ENCODE measurements around the gene EEPD1.

Gene EEPD1

GRCh38 chr7:36201122-36201723 is 48.2 kb downstream of the EEPD1 start:
- no peak for DNase-seq (ENCODE audit: low read depth)
- no peak overlapping the region for H3K9ac ChIP-seq (ENCODE audit: low read length)
- no peak overlapping the region for H3K4me3 ChIP-seq (ENCODE audit: low read length)
- no peaks in the 10 kb centered on the region for H3K36me3 ChIP-seq (ENCODE audit: control insufficient read depth, insufficient read depth, low read length, severe bottlenecking)
- no peaks in the 10 kb centered on the region for H3K4me1 ChIP-seq (ENCODE audit: control insufficient read depth, insufficient read depth, low read length)
- H3K27me3 ChIP-seq (replicated peaks; ENCODE audit: control insufficient read depth, insufficient read depth, low read length) = no peaks in the 10 kb centered on the region
- no peaks in the 10 kb centered on the region for H3K9me3 ChIP-seq (ENCODE audit: control insufficient read depth, low read length)

GRCh38 chr7:36202398-36202797 is 49.3 kb downstream of the EEPD1 start:
- H3K9ac ChIP-seq (ENCODE audit: low read length) = no peak overlapping the region
- H3K4me3 ChIP-seq (ENCODE audit: low read length) = no peak overlapping the region
- no peaks in the 10 kb centered on the region for H3K36me3 ChIP-seq (ENCODE audit: control insufficient read depth, insufficient read depth, low read length, severe bottlenecking)
- DNase-seq (ENCODE audit: low read depth) = no peak
- peaks cover 4% of the 10 kb centered on the region for H3K4me1 ChIP-seq (ENCODE audit: control insufficient read depth, insufficient read depth, low read length)
- no peaks in the 10 kb centered on the region for H3K9me3 ChIP-seq (ENCODE audit: control insufficient read depth, low read length)
- no peaks in the 10 kb centered on the region for H3K27me3 ChIP-seq (replicated peaks; ENCODE audit: control insufficient read depth, insufficient read depth, low read length)

- Histone ChIP-seq H3K4me1 (ENCODE audit: control insufficient read depth, insufficient read depth, low read length) (peaks cover 13% of the 10 kb centered on the region), H3K9ac (ENCODE audit: low read length) (no peak overlapping the region), H3K9me3 (ENCODE audit: control insufficient read depth, low read length) (no peaks in the 10 kb centered on the region), H3K36me3 (ENCODE audit: control insufficient read depth, insufficient read depth, low read length, severe bottlenecking) (no peaks in the 10 kb centered on the region), H3K4me3 (ENCODE audit: low read length) (no peak overlapping the region), H3K27me3 (replicated peaks; ENCODE audit: control insufficient read depth, insufficient read depth, low read length) (no peaks in the 10 kb centered on the region)
- no peak for DNase-seq (ENCODE audit: low read depth)
Observed at GRCh38 chr7:36203071-36203790, 50.2 kb downstream of the EEPD1 start.

GRCh38 chr7:36204044-36204663 is 51.1 kb downstream of the EEPD1 start:
- no peak for DNase-seq (ENCODE audit: low read depth)
- Histone ChIP-seq H3K36me3 (ENCODE audit: control insufficient read depth, insufficient read depth, low read length, severe bottlenecking) (no peaks in the 10 kb centered on the region), H3K4me1 (ENCODE audit: control insufficient read depth, insufficient read depth, low read length) (peaks cover 21% of the 10 kb centered on the region)

GRCh38 chr7:36204929-36205635 is 52.0 kb downstream of the EEPD1 start:
- Histone ChIP-seq H3K27me3 (replicated peaks; ENCODE audit: control insufficient read depth, insufficient read depth, low read length) (no peaks in the 10 kb centered on the region), H3K4me1 (ENCODE audit: control insufficient read depth, insufficient read depth, low read length) (peaks cover 30% of the 10 kb centered on the region)

More at GRCh38 chr7:36204044-36204663, 51.1 kb downstream of the EEPD1 start:
- H3K9me3 ChIP-seq (ENCODE audit: control insufficient read depth, low read length) = no peaks in the 10 kb centered on the region
- no peak overlapping the region for H3K4me3 ChIP-seq (ENCODE audit: low read length)
- H3K9ac ChIP-seq (ENCODE audit: low read length) = no peak overlapping the region
- H3K27me3 ChIP-seq (replicated peaks; ENCODE audit: control insufficient read depth, insufficient read depth, low read length) = no peaks in the 10 kb centered on the region

GRCh38 chr7:36205803-36206202 is 52.7 kb downstream of the EEPD1 start:
- Histone ChIP-seq H3K36me3 (ENCODE audit: control insufficient read depth, insufficient read depth, low read length, severe bottlenecking) (no peaks in the 10 kb centered on the region), H3K4me3 (ENCODE audit: low read length) (no peak overlapping the region), H3K9me3 (ENCODE audit: control insufficient read depth, low read length) (no peaks in the 10 kb centered on the region), H3K27me3 (replicated peaks; ENCODE audit: control insufficient read depth, insufficient read depth, low read length) (no peaks in the 10 kb centered on the region), H3K4me1 (ENCODE audit: control insufficient read depth, insufficient read depth, low read length) (peaks cover 36% of the 10 kb centered on the region), H3K9ac (ENCODE audit: low read length) (no peak overlapping the region)
- DNase-seq (ENCODE audit: low read depth) = no peak

More at GRCh38 chr7:36204929-36205635, 52.0 kb downstream of the EEPD1 start:
- no peak for DNase-seq (ENCODE audit: low read depth)
- H3K36me3 ChIP-seq (ENCODE audit: control insufficient read depth, insufficient read depth, low read length, severe bottlenecking) = no peaks in the 10 kb centered on the region
- H3K9me3 ChIP-seq (ENCODE audit: control insufficient read depth, low read length) = no peaks in the 10 kb centered on the region
- H3K9ac ChIP-seq (ENCODE audit: low read length) = no peak overlapping the region
- no peak overlapping the region for H3K4me3 ChIP-seq (ENCODE audit: low read length)

GRCh38 chr7:36207451-36208291 is 54.6 kb downstream of the EEPD1 start:
- H3K36me3 ChIP-seq (ENCODE audit: control insufficient read depth, insufficient read depth, low read length, severe bottlenecking) = no peaks in the 10 kb centered on the region
- no peaks in the 10 kb centered on the region for H3K27me3 ChIP-seq (replicated peaks; ENCODE audit: control insufficient read depth, insufficient read depth, low read length)
- H3K4me1 ChIP-seq (ENCODE audit: control insufficient read depth, insufficient read depth, low read length) = peaks cover 41% of the 10 kb centered on the region
- DNase-seq (ENCODE audit: low read depth) = peak; percentile 63
- no peak overlapping the region for H3K4me3 ChIP-seq (ENCODE audit: low read length)
- H3K9ac ChIP-seq (ENCODE audit: low read length) = no peak overlapping the region
- no peaks in the 10 kb centered on the region for H3K9me3 ChIP-seq (ENCODE audit: control insufficient read depth, low read length)

GRCh38 chr7:36208426-36208825 is 55.4 kb downstream of the EEPD1 start:
- Histone ChIP-seq H3K36me3 (ENCODE audit: control insufficient read depth, insufficient read depth, low read length, severe bottlenecking) (no peaks in the 10 kb centered on the region), H3K4me3 (ENCODE audit: low read length) (no peak overlapping the region), H3K9ac (ENCODE audit: low read length) (no peak overlapping the region), H3K9me3 (ENCODE audit: control insufficient read depth, low read length) (no peaks in the 10 kb centered on the region), H3K27me3 (replicated peaks; ENCODE audit: control insufficient read depth, insufficient read depth, low read length) (no peaks in the 10 kb centered on the region), H3K4me1 (ENCODE audit: control insufficient read depth, insufficient read depth, low read length) (peaks cover 41% of the 10 kb centered on the region)
- DNase-seq (ENCODE audit: low read depth) = no peak

GRCh38 chr7:36208997-36209813 is 56.2 kb downstream of the EEPD1 start:
- Histone ChIP-seq H3K36me3 (ENCODE audit: control insufficient read depth, insufficient read depth, low read length, severe bottlenecking) (no peaks in the 10 kb centered on the region), H3K4me1 (ENCODE audit: control insufficient read depth, insufficient read depth, low read length) (peaks cover 41% of the 10 kb centered on the region), H3K27me3 (replicated peaks; ENCODE audit: control insufficient read depth, insufficient read depth, low read length) (no peaks in the 10 kb centered on the region), H3K9me3 (ENCODE audit: control insufficient read depth, low read length) (no peaks in the 10 kb centered on the region), H3K9ac (ENCODE audit: low read length) (no peak overlapping the region), H3K4me3 (ENCODE audit: low read length) (no peak overlapping the region)
- DNase-seq (ENCODE audit: low read depth) = peak; percentile 38

GRCh38 chr7:36209814-36210183 is 56.7 kb downstream of the EEPD1 start:
- H3K9me3 ChIP-seq (ENCODE audit: control insufficient read depth, low read length) = no peaks in the 10 kb centered on the region
- H3K36me3 ChIP-seq (ENCODE audit: control insufficient read depth, insufficient read depth, low read length, severe bottlenecking) = no peaks in the 10 kb centered on the region
- peak overlapping the region; percentile 22 for H3K9ac ChIP-seq (ENCODE audit: low read length)
- H3K4me3 ChIP-seq (ENCODE audit: low read length) = no peak overlapping the region
- peaks cover 47% of the 10 kb centered on the region for H3K4me1 ChIP-seq (ENCODE audit: control insufficient read depth, insufficient read depth, low read length)
- H3K27me3 ChIP-seq (replicated peaks; ENCODE audit: control insufficient read depth, insufficient read depth, low read length) = no peaks in the 10 kb centered on the region
- DNase-seq (ENCODE audit: low read depth) = no peak
